Activated CD4-positive, alpha-beta T cell treated with anti-CD3 and anti-CD28 coated beads for 48 hours (primary cell): Measurements from ENCODE around the gene PALLD.

Experiments
- DNase-seq: peaks from one replicate; pipeline ENCODE4 v3.0.0-alpha.2; 2020

The PALLD gene

DNA sequence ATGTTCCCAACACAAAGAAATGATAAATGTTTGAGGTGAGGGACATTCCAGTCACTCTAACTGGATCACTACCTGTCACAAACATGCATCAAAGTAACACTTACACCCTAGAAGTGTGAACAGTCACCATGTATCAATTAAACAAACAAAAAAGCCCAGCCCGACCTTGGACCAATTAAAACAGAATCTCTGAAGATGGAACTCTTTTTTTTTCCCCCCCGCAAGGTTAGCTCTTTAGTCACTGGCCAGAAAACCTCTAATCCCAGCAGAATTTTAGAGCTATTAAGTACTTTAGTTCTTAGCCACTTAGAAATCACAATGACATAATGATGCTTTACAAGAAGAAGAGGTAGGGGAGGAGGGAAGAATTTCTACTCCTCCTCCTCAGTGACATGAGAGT, 154.5 kb downstream of the PALLD start:
- DNase-seq: no peak

DNA sequence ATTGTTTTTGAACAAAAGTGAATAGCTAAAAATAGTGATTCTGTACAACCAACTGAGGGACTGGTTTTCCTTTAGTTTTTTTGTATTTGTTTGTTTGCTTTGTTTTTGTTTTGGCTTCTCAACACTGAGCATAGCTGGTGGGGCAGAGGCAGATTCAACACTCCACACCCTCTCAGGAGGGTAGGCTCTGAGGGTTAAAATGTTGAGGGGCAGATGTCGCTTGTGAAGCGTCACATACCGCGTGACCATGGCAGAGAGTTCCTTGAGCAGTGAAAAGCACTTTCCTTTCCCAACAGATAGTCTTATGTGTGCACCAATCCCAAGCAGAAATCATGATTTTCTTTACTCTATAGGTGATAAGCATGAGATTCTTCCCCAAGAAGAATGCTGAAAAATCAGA, 155.0 kb downstream of the PALLD start:
- DNase-seq: no peak

DNA sequence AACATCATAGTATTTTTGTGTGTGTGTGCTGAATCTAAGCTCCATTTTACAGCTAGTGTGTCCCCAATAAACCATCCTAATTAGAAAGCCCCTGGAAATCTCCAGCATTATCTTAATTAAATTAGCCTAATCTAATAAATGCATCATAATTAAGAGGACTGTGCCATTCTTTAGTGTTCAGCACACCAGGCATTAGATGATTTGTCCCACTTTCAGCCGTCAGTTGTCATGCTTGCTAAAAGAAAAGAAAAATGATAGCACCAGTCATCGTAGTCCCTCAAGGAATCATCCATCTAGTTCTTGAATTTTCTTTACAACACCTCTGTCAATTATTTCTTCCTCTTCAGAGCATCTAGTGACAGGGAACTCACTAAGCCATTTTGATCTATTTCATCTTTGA, 155.9 kb downstream of the PALLD start:
- DNase-seq: no peak

DNA sequence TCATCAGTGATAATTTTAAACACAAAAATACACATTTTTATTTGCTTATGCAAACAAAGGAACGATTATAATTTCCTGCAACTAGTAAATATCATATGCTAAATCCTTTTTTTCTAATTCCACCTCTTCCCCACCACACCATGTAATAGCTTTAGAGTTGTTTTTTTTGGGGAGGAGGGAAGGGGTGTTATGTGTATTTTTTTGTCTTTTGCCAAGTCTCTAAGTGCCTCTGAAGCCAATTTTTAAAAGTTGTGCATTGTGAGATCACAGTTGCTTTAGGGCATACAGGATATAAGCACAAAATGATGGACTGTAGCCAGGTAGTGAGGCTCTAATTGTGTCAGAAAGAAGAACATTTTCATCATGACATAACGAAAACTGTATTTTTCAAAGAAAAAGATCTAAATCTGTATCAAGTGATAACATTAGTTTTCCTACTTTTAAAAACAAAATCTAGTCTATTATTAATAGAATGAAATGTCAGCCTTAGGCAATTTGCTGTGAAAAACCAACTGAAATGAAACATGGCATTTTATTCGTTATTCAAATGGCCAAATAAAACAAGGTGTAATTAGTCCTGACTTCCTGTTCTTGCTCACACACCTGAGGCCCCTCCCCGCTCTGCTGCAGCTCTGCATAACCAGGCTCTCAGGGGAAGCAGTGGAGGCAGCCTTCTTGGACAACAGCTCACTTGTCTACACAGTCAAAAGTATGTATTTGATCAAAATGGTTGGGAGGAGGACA, 157.4 kb downstream of the PALLD start:
- no peak for DNase-seq

GRCh38 chr4:168654848-168655174, 158.0 kb downstream of the PALLD start:
- no peak for DNase-seq

DNA sequence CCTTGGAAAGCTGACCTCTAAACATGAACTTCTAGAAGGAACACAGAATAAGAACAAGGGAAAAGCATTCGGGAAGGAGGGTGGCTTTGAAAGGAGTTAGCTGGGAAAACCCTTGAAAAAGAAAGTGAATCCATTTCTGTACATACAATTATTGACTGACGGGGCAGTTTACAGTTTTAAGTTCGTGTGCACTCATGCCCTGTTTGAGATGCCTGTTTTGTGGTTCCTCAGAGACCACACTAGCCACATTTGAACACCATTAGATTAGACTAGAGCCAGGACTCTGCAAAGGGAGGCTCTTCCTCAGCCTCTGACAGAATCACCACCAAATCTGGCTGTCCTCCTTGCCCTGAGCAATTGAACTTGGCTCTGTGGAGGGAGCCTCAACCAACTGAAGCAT, 158.3 kb downstream of the PALLD start:
- no peak for DNase-seq

DNA sequence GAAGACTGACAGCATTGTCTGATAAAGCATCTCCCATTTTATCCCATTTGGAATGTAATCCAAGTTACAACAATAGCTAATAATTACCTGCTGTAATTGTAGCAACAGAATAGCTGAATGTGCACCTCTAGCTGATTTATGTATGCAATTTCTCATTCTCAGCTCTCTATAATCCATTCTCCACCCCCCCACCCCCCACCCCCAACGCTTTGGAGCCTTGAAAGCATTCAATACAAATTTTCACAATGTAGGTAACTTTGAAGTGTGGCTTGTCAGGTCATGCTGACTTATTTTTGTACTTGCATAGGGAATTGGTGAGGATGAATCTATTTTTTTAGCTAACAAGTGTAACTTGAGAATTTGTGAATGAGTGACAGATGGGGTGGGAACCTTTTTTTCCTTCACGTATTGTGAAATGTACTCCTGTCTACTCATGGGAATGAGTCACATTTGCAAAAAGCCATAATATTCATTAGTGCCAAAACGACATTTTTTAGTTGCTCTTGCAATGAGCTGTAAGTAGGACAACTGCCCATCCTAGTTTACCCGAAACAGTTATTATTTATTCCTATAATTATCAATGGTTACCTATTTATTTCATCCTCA, 159.3 kb downstream of the PALLD start:
- no peak for DNase-seq

DNA sequence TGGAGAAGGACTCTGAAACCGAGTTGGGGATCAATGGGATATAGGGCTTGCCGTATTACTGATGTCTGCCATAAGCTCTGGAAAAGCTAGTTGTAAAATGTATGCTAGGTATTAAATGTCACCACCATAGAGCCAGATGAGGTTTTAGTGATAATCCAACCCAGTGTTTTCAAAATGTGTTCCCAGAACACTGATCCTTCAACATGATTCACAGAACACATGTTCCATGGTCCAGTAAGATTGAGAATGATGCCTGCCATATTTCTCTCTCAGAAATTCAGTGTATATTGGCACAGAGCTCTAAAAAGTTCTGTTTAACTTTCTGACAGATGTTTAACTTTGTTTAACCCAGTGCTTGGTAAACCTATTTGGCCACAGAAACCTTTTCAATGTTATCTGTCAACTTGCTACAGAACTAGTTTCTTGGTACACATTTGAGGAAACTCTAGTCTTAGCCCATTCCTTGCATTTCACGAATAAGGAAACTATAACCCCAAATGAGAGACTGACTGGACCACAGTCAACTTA, 160.2 kb downstream of the PALLD start:
- no peak for DNase-seq

DNA sequence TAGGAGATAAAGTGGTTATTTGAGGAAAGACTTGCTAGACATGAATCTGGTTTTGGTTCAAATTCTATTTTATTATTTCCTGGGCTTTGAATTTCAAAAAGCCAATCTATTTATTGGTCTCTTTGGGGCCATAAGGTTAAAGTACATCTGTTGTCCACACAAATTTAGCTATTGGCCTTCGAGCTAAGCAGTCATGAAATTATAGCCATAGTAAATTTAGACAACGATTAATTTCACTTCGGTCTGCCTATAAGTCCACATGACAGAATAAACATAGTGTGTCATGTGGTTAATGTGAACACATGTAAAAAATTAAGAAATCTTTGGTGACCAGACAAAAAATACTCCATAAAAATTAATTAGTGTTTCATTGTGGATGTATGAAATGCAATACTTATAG, 161.9 kb downstream of the PALLD start:
- no peak for DNase-seq

- DNase-seq: no peak
Measured at GRCh38 chr4:168659741-168660465, 163.1 kb downstream of the PALLD start.

- no peak for DNase-seq
Measured at GRCh38 chr4:168662297-168662984, 165.6 kb downstream of the PALLD start.

DNA sequence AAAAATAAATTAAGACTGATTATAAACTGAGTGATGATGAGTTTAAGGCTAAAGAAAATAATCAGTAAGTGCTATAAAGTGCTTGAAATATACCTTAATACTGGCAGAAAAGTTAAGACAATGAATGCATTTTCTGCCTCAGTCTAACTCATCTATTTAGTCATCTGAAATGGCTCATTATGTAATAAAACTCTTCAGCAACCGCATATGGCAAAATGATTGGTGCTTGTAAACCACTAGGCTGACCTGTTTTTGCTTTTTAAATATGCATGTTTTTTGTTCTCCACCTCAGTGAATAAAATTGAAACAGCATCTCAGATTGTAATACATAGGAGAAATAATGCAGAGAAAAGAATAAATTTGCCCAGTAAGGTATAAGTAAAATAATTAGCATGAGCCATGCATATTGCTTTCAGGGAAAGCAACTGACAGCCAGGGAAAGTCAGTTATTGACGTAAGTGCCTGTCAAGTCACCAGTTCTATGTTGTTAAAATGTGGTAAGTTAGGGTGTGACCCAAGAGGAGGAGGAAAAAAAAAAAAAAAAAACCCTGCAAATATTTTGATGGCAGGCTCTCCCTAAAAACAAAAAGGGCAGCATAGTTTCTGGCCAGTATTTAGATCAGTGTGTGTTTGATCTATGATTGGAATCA, 167.5 kb downstream of the PALLD start:
- DNase-seq: no peak

GRCh38 chr4:168666531-168666930, 169.7 kb downstream of the PALLD start:
- no peak for DNase-seq

- DNase-seq: no peak
Measured at GRCh38 chr4:168667376-168667775, 170.5 kb downstream of the PALLD start.

- no peak for DNase-seq
Measured at GRCh38 chr4:168667921-168668320, 171.1 kb downstream of the PALLD start.

GRCh38 chr4:168673476-168673875, 176.6 kb downstream of the PALLD start:
- DNase-seq: no peak

DNA sequence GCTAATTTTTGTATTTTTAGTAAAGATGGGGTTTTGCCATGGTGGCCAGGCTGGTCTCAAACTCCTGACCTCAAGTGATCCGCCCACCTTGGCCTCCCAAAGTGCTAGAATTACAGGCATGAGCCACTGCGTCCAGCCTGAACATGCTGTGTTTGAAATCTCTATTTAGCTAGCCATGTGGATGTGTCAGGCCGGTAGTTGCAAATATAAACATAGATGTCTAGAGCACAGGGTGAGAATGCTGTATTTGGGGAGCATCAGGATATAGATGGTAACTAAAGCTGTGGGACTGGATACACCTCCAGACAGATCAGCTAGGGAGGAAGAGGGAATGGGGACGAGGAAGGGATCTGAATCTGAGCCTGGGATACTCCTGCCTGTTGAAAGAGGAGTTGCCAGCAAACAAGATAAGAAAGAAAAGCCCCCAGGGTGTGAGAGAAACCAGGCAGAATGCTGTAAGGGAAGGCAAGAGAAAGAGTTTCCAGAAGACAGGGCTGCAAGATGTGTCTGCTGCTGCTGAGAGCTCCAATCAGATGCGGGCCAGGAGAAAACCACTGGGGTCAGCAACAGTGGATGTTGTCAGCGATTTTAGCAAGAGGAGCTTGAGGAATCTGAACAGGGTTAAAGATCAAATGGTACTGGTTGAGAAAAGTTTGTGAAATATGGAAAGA, 177.4 kb downstream of the PALLD start:
- no peak for DNase-seq

- no peak for DNase-seq
Measured at GRCh38 chr4:168674866-168675265, 178.0 kb downstream of the PALLD start.

DNA sequence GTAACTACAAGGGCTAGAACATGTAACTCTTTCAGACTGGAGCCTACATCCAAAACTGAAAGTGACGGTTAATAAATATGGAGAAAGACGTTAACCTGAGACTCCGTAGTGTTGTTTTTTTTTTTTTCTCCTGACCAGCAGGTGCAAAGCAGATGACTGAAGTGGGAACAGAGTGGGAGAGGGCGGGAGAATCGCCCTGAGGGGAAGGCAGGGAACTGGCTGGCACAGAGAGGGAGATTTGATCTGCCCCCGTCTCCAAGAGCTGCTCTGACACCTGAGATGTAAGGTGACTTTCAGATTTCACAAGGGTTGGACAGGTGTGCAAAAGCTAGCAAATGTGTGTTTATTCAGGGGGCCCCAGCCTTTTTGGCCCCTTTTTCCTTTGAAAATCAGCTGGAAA, 180.2 kb downstream of the PALLD start:
- no peak for DNase-seq

DNA sequence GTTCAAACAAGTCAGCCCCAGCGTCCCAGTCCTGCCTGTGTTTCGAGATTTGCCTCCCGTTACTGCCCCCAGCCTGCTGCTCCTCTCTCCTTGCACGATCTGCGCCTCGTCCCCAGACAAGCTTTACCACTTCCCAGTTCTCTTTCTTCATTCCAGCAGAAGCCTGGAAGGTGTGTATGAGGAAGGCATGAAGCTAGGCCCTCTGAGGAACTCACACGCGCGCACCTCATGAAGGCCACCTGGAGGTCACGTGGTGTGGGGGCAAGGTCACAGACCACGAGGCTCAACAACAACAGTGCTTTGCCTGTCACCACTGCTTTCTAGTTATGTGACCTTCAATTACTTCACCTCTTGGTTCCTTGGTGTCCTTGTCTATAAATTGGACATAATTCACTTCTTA, 181.0 kb downstream of the PALLD start:
- no peak for DNase-seq

GRCh38 chr4:168678751-168679366, 182.0 kb downstream of the PALLD start:
- DNase-seq: no peak

- no peak for DNase-seq
Measured at GRCh38 chr4:168679397-168679796, 182.5 kb downstream of the PALLD start.
